Tongue (tissue), 2 donors: Measurements from ENCODE around the gene NBPF15. TPM values are rescaled to one million over a fixed set of nuclear protein-coding genes. Genes with fewer than 3 reads are reported as not detected.

Experiments
- small RNA-seq: library from RNA; depleted of rRNA; stranded (forward); fragments of <200 nt; gene quantifications from one replicate; pipeline ENCODE3, GENCODE V24; 2014; ENCODE audit warnings: low replicate concordance
- total RNA-seq: library from RNA; depleted of rRNA; stranded (reverse); fragments of >200 nt; gene quantifications from one replicate; pipeline ENCODE4 v1.2.3, GENCODE V29; 2014

Gene NBPF15
- total RNA-seq, 1 donor from 2014 or later = 23.8 TPM

Small RNA genes lying within 50 kb of the gene (small RNA-seq; reads per million reads assigned to genes)
- not detected for gene AC246785.4
- 9.6 reads per million, percentile 93 among the genes with 10 or more reads in this experiment for gene RNVU1-15

Other genes starting within 250 kb of the NBPF15 start
- not detected for gene PPIAL4E, start 88.0 kb downstream of the NBPF15 start, total RNA-seq
- gene PPIAL4F, start 131.2 kb upstream of the NBPF15 start, total RNA-seq = not detected